Caco-2 (cell line): ENCODE measurements around the gene ALDH1A2. TPM values are rescaled to one million over a fixed set of nuclear protein-coding genes. Genes with fewer than 3 reads are reported as not detected.

Experiments
- BruUV-seq: library from RNA; stranded (reverse); fragments of 400-500 nt; replicated peaks from 2 replicates; lab custom pipeline; 2021; lab: Mats Ljungman, UMichigan
- CTCF ChIA-PET: fragments of 300-600 bp; sonication (Branson Sonifier 250); formaldehyde crosslinking; loops from one replicate; lab custom pipeline; 2022; ENCODE audit warnings: antibody characterized with exemption; lab: Charles Lee
- POLR2A ChIA-PET: fragments of 300-600 bp; sonication (Branson Sonifier 250); formaldehyde crosslinking; loops from one replicate; lab custom pipeline; 2022; ENCODE audit warnings: antibody characterized with exemption; lab: Charles Lee
- DNase-seq, 2 experiments: peaks; one replicate each; pipeline versions ENCODE4 v3.0.0 to v3.0.0-alpha.2; 2020 to 2022
- H3K27me3 ChIP-seq: replicated peaks from 2 replicates; pipeline ENCODE4 v1.6.0; 2011; ENCODE audit warnings: low read length; ENCODE audit not compliant: control insufficient read depth, insufficient read depth
- H3K36me3 ChIP-seq: 2 replicates; pipeline ENCODE4 v1.5.1; 2011; ENCODE audit warnings: low read length; ENCODE audit not compliant: control insufficient read depth, insufficient read depth
- H3K4me1 ChIP-seq: fragments of 250-450 bp; sonication (Bioruptor Pico); 2 replicates; pipeline ENCODE4 v1.5.1; 2020; ENCODE audit warnings: mild to moderate bottlenecking
- H3K4me3 ChIP-seq: 2 replicates; pipeline ENCODE4 v1.5.1; 2011; ENCODE audit warnings: low read depth, mild to moderate bottlenecking, control low read depth, low read length
- H3K9me3 ChIP-seq: fragments of 250-450 bp; sonication (Bioruptor Pico); 2 replicates; pipeline ENCODE4 v1.5.1; 2020; ENCODE audit warnings: mild to moderate bottlenecking, moderate library complexity
- H3K27ac Mint-ChIP-seq: one replicate; pipeline ENCODE4 v1.8.0; 2022; ENCODE audit warnings: mixed read lengths; ENCODE audit not compliant: unreplicated experiment
- H3K27me3 Mint-ChIP-seq: one replicate; pipeline ENCODE4 v1.8.0; 2022; ENCODE audit warnings: mixed read lengths; ENCODE audit not compliant: insufficient read depth, unreplicated experiment
- H3K36me3 Mint-ChIP-seq: one replicate; pipeline ENCODE4 v1.8.0; 2022; ENCODE audit warnings: mild to moderate bottlenecking, mixed read lengths; ENCODE audit not compliant: insufficient read depth, unreplicated experiment
- H3K4me1 Mint-ChIP-seq: one replicate; pipeline ENCODE4 v1.8.0; 2022; ENCODE audit warnings: low read depth, mixed read lengths; ENCODE audit not compliant: unreplicated experiment
- H3K4me3 Mint-ChIP-seq: one replicate; pipeline ENCODE4 v1.8.0; 2022; ENCODE audit warnings: mild to moderate bottlenecking, moderate library complexity, mixed read lengths; ENCODE audit not compliant: unreplicated experiment
- H3K9me3 Mint-ChIP-seq: one replicate; pipeline ENCODE4 v1.8.0; 2022; ENCODE audit warnings: mixed read lengths; ENCODE audit not compliant: unreplicated experiment
- intact Hi-C: fragments of 100-400 bp; cut with micrococcal nuclease; formaldehyde crosslinking; loops from one replicate; pipeline ENCODE4 v1.10.0; 2022; ENCODE audit not compliant: unreplicated experiment
- total RNA-seq: library from RNA; stranded (reverse); gene quantifications from 2 replicates; pipeline ENCODE4 v1.2.3, GENCODE V29; 2022
- TF ChIP-seq, protein P1 (sequence below), 2 experiments: fragments of 200-600 bp in 1 of 2; IDR thresholded peaks; 1 replicate in 1 of 2; 2 replicates in 1 of 2; pipeline versions ENCODE4 v1.5.1 to v1.8.0; 2011 to 2022; ENCODE audit warnings: antibody characterized with exemption in 1 of 2, control low read depth in 1 of 2, inconsistent platforms in 1 of 2, low read depth in 1 of 2, low read length in 1 of 2, mild to moderate bottlenecking in 1 of 2, moderate library complexity in 1 of 2; ENCODE audit not compliant: insufficient read depth in 1 of 2, severe bottlenecking in 1 of 2, unreplicated experiment in 1 of 2

The ALDH1A2 gene
- total RNA-seq, 1 experiment from 2014 or later: 0.61 TPM

DNA sequence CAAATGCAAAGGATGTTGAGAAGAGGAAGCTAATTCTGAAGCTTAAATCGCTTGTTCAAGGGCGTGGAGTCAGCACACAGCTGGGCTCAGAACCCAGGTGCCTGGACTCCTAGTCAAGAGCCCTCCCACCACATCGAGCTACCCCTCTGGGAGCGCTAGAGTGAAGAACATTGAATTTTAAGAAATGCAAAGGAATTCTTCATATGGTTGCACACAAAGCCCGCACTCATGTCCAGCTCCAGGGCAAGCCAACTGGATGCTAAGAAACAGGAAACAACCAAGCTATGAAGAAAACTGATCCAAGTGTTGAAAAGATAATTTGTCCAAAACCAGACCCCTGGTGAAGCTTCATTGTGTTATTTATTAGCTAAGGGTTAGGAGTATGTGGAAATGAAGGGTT lies 122.3 kb downstream of the ALDH1A2 start:
- intact Hi-C loops: no loop called here
- H3K9me3 ChIP-seq: no peaks in the 10 kb centered on the region

GRCh38 chr15:57941816-57942215 lies 123.7 kb downstream of the ALDH1A2 start:
- Histone ChIP-seq H3K4me3 (no peak overlapping the region), H3K4me1 (no peaks in the 10 kb centered on the region), H3K36me3 (no peaks in the 10 kb centered on the region), H3K9me3 (no peaks in the 10 kb centered on the region), H3K27me3 (0 out of 2 replicates have a peak, but pooled peaks cover 1% of the 10 kb centered on the region)
- DNase-seq: no peak
- Mint-ChIP-seq H3K9me3 (no peaks in the 10 kb centered on the region), H3K36me3 (no peaks in the 10 kb centered on the region), H3K4me3 (no peak overlapping the region), H3K27me3 (peaks cover 42% of the 10 kb centered on the region), H3K27ac (no peak overlapping the region), H3K4me1 (no peaks in the 10 kb centered on the region)
- BruUV-seq: no TSS peak
- CTCF ChIA-PET: no interaction called here
- intact Hi-C loops: no loop called here
- TF ChIP-seq, protein P1, sequence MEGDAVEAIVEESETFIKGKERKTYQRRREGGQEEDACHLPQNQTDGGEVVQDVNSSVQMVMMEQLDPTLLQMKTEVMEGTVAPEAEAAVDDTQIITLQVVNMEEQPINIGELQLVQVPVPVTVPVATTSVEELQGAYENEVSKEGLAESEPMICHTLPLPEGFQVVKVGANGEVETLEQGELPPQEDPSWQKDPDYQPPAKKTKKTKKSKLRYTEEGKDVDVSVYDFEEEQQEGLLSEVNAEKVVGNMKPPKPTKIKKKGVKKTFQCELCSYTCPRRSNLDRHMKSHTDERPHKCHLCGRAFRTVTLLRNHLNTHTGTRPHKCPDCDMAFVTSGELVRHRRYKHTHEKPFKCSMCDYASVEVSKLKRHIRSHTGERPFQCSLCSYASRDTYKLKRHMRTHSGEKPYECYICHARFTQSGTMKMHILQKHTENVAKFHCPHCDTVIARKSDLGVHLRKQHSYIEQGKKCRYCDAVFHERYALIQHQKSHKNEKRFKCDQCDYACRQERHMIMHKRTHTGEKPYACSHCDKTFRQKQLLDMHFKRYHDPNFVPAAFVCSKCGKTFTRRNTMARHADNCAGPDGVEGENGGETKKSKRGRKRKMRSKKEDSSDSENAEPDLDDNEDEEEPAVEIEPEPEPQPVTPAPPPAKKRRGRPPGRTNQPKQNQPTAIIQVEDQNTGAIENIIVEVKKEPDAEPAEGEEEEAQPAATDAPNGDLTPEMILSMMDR (IDR thresholded peaks at IDR 0.05; ENCODE audit: insufficient read depth in 1 of 2, low read depth in 1 of 2, low read length in 1 of 2, severe bottlenecking in 1 of 2, unreplicated experiment in 1 of 2): no peak
- POLR2A ChIA-PET: no interaction called here

More for the DNA sequence above, 122.3 kb downstream of the ALDH1A2 start:
- H3K27me3 ChIP-seq: 0 out of 2 replicates have a peak, but pooled peaks cover 1% of the 10 kb centered on the region
- Mint-ChIP-seq H3K27me3 (peaks cover 34% of the 10 kb centered on the region), H3K4me3 (no peak overlapping the region), H3K9me3 (no peaks in the 10 kb centered on the region), H3K4me1 (no peaks in the 10 kb centered on the region), H3K36me3 (no peaks in the 10 kb centered on the region), H3K27ac (no peak overlapping the region)
- H3K4me3 ChIP-seq: no peak overlapping the region
- TF ChIP-seq, protein P1 (IDR thresholded peaks at IDR 0.05; ENCODE audit: insufficient read depth in 1 of 2, low read depth in 1 of 2, low read length in 1 of 2, severe bottlenecking in 1 of 2, unreplicated experiment in 1 of 2): no peak
- no peak for DNase-seq
- BruUV-seq: no TSS peak
- no peaks in the 10 kb centered on the region for H3K36me3 ChIP-seq
- ChIA-PET CTCF (no interaction called here), POLR2A (no interaction called here)
- no peaks in the 10 kb centered on the region for H3K4me1 ChIP-seq

DNA sequence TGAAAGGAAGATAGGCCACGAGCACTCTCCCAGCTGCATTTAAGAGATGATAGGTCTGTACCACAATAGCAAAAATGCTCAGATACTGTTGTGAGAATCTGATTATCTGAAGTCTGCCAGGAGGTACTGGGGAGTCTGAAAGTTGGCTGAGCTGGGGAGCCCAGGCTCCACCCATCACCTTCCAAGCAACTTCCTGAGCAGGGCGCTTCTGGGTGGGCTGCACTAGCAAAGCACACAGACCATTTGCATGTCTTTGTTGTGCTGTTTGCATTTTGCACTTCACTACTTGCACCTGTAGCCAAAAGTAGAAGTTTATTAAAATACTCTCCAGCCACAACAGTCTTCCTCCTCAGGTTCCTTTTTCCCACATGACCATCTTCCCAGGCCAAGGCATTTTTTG lies 133.2 kb downstream of the ALDH1A2 start:
- intact Hi-C loops: no loop called here
- BruUV-seq: no TSS peak
- CTCF ChIA-PET: no interaction called here
- Histone ChIP-seq H3K4me1 (no peaks in the 10 kb centered on the region), H3K36me3 (no peaks in the 10 kb centered on the region), H3K9me3 (no peaks in the 10 kb centered on the region), H3K27me3 (no peaks in the 10 kb centered on the region), H3K4me3 (no peak overlapping the region)
- H3K9me3 Mint-ChIP-seq: no peaks in the 10 kb centered on the region
- H3K36me3 Mint-ChIP-seq: no peaks in the 10 kb centered on the region
- POLR2A ChIA-PET: no interaction called here
- no peak for DNase-seq
- no peaks in the 10 kb centered on the region for H3K4me1 Mint-ChIP-seq
- peaks cover 16% of the 10 kb centered on the region for H3K27me3 Mint-ChIP-seq
- no peak overlapping the region for H3K4me3 Mint-ChIP-seq
- no peak overlapping the region for H3K27ac Mint-ChIP-seq
- TF ChIP-seq, protein P1 (IDR thresholded peaks at IDR 0.05; ENCODE audit: insufficient read depth in 1 of 2, low read depth in 1 of 2, low read length in 1 of 2, severe bottlenecking in 1 of 2, unreplicated experiment in 1 of 2): no peak
